A549 (cell line): Measurements from ENCODE around the gene ATG16L1. TPM values are rescaled to one million over a fixed set of nuclear protein-coding genes. Genes with fewer than 3 reads are reported as not detected.

Experiments
- ATAC-seq, 2 experiments: fragments of 200-7000 bp in 1 of 2; fragments of >200 bp in 1 of 2; cut with Nextera tagmentation in 1 of 2; cut with Tn5 transposase in 1 of 2; 3 replicates each; pipeline versions ENCODE4 v1.8.0 to v1.9.1; 2018 to 2020; ENCODE audit warnings: mild to moderate bottlenecking in 1 of 2, moderate library complexity in 1 of 2
- CTCF ChIA-PET: fragments of 300-600 bp; sonication (Branson Sonifier 250); formaldehyde crosslinking; extraction: SDS; loops from one replicate; lab custom pipeline; 2021; ENCODE audit warnings: antibody characterized with exemption, inconsistent platforms; lab: Yijun Ruan, JAX
- POLR2A ChIA-PET: fragments of 350-600 bp; formaldehyde crosslinking; extraction: SDS; loops from one replicate; lab custom pipeline; 2021; ENCODE audit warnings: antibody characterized with exemption, inconsistent platforms; lab: Yijun Ruan, JAX
- DNase-seq, 2 experiments: peaks; one replicate each; pipeline versions ENCODE4 v3.0.0 to v3.0.0-alpha.2; 2011 to 2016; ENCODE audit warnings: low read depth in 1 of 2, low spot score in 1 of 2
- FAIRE-seq: peaks from 2 replicates; lab custom pipeline; 2011; peaks lifted over from hg19 to GRCh38; lab: Jason Lieb, UNC
- H3K27ac ChIP-seq, 2 experiments: fragments of >200 bp; sonication (Bioruptor Twin); formaldehyde crosslinking; 3 replicates each; pipeline ENCODE4 v1.5.1; 2016 to 2017
- H3K4me1 ChIP-seq: fragments of >200 bp; sonication (Bioruptor Twin); formaldehyde crosslinking; 3 replicates; pipeline ENCODE4 v1.6.1; 2016
- H3K4me2 ChIP-seq: fragments of >200 bp; sonication (Bioruptor Twin); formaldehyde crosslinking; 3 replicates; pipeline ENCODE4 v1.6.1; 2016
- H3K4me3 ChIP-seq: fragments of >200 bp; sonication (Bioruptor Twin); formaldehyde crosslinking; 3 replicates; pipeline ENCODE4 v1.5.1; 2016
- H3K9me3 ChIP-seq: fragments of >200 bp; sonication (Bioruptor Twin); formaldehyde crosslinking; 3 replicates; pipeline ENCODE4 v1.6.1; 2016
- CBX2 ChIP-seq: fragments of 200-600 bp; sonication (generic); IDR thresholded peaks from 2 replicates; pipeline ENCODE4 v1.6.1; 2016; ENCODE audit warnings: low read depth, mild to moderate bottlenecking, borderline replicate concordance
- CHD2 ChIP-seq: fragments of 150-350 bp; IDR thresholded peaks from 2 replicates; pipeline ENCODE4 v1.6.1; 2014; ENCODE audit warnings: low read length; ENCODE audit not compliant: partially characterized antibody
- CHD4 ChIP-seq: fragments of 200-600 bp; sonication (generic); IDR thresholded peaks from 2 replicates; pipeline ENCODE4 v1.6.1; 2016; ENCODE audit warnings: antibody characterized with exemption, mild to moderate bottlenecking, borderline replicate concordance
- ELK1 ChIP-seq: fragments of 150-350 bp; IDR thresholded peaks from 2 replicates; pipeline ENCODE4 v1.6.1; 2014; ENCODE audit warnings: low read depth, mild to moderate bottlenecking, low read length
- FOSL2 ChIP-seq, 2 experiments: fragments of 450-650 bp in 1 of 2; fragments of >200 bp in 1 of 2; sonication (Bioruptor Twin) in 1 of 2; formaldehyde crosslinking; IDR thresholded peaks; 2 replicates each; pipeline versions ENCODE4 v1.5.0 to v1.6.1; 2016 to 2020; ENCODE audit warnings: mild to moderate bottlenecking in 1 of 2, moderate library complexity in 1 of 2
- GATA3 ChIP-seq: IDR thresholded peaks from 2 replicates; pipeline ENCODE4 v1.6.1; 2012; ENCODE audit warnings: borderline replicate concordance
- HDAC2 ChIP-seq: fragments of 200-600 bp; sonication (generic); IDR thresholded peaks from 2 replicates; pipeline ENCODE4 v1.6.1; 2016
- HOXB13 ChIP-seq: fragments of 250-450 bp; sonication (Bioruptor Pico); IDR thresholded peaks from 2 replicates; pipeline ENCODE4 v1.5.0; 2020; ENCODE audit warnings: low read depth, mild to moderate bottlenecking, moderate library complexity
- KDM1A ChIP-seq: fragments of 200-600 bp; sonication (generic); IDR thresholded peaks from 2 replicates; pipeline ENCODE4 v1.6.1; 2016; ENCODE audit warnings: low read depth, mild to moderate bottlenecking
- KDM5A ChIP-seq: fragments of 200-600 bp; sonication (generic); IDR thresholded peaks from 2 replicates; pipeline ENCODE4 v1.6.1; 2016; ENCODE audit warnings: antibody characterized with exemption, mild to moderate bottlenecking
- PHF8 ChIP-seq: fragments of 200-600 bp; sonication (generic); IDR thresholded peaks from 2 replicates; pipeline ENCODE4 v1.6.1; 2016; ENCODE audit warnings: low read depth, mild to moderate bottlenecking, antibody characterized with exemption, moderate library complexity, borderline replicate concordance
- POLR2AphosphoS2 ChIP-seq: conservative IDR thresholded peaks from 2 replicates; pipeline ENCODE4 v1.6.1; 2012; ENCODE audit warnings: low read length, improper control_type of control experiment, inconsistent platforms
- RARB ChIP-seq: fragments of 250-450 bp; sonication (Bioruptor Pico); IDR thresholded peaks from 2 replicates; pipeline ENCODE4 v1.8.0; 2021; ENCODE audit warnings: mild to moderate bottlenecking, moderate library complexity
- SREBF2 ChIP-seq: fragments of 450-650 bp; IDR thresholded peaks from 2 replicates; pipeline ENCODE4 v1.6.1; 2014; ENCODE audit warnings: mild to moderate bottlenecking, moderate library complexity
- ZNF302 ChIP-seq: fragments of 250-450 bp; sonication (Bioruptor Pico); IDR thresholded peaks from 2 replicates; pipeline ENCODE4 v1.9.0; 2021; ENCODE audit warnings: inconsistent platforms, mild to moderate bottlenecking, moderate library complexity
- ZSCAN20 ChIP-seq: fragments of 250-450 bp; sonication (Bioruptor Pico); IDR thresholded peaks from 2 replicates; pipeline ENCODE4 v1.8.0; 2022; ENCODE audit warnings: mild to moderate bottlenecking, moderate library complexity
- WGBS: methylation state at CpG from one replicate; pipeline ENCODE4 v1.1.6; 2017; ENCODE audit errors: missing lambda C conversion rate; 5-methylcytosine and 5-hydroxymethylcytosine counted together
- polyA plus RNA-seq, 4 experiments: library from polyadenylated mRNA; depleted of rRNA in 3 of 4; stranded (reverse); fragments of >200 nt; fragmentation: RNase III in 1 of 4; extraction: RNeasy Plus Mini Kit Qiagen cat#74134 plus additional on column Dnase treatment in 1 of 4; gene quantifications; 2 replicates in 3 of 4; 3 replicates in 1 of 4; pipeline ENCODE4 v1.2.3, GENCODE V29; 2011 to 2017
- TF ChIP-seq, protein P1 (sequence below): fragments of >200 bp; sonication (Bioruptor Twin); formaldehyde crosslinking; IDR thresholded peaks from 3 replicates; pipeline ENCODE4 v1.5.1; 2016
- TF ChIP-seq, protein P2 (sequence below): IDR thresholded peaks from 2 replicates; pipeline ENCODE4 v1.6.1; 2012
- TF ChIP-seq, protein P3 (sequence below): fragments of 450-650 bp; IDR thresholded peaks from 2 replicates; pipeline ENCODE4 v1.6.1; 2014; ENCODE audit warnings: antibody characterized with exemption

Gene ATG16L1
- polyA plus RNA-seq, 2 of the 4 experiments (the other 2 are of a cell fraction) = 45.1 to 70.9 TPM

- FAIRE-seq (no peak), ATAC-seq (no peak), DNase-seq (no peak)
- WGBS = 85% methylated on average over 5 of the region's 5 CpGs
- Histone ChIP-seq H3K27ac (no peak overlapping the region), H3K4me1 (no peaks in the 10 kb centered on the region), H3K4me3 (no peak overlapping the region), H3K9me3 (peaks cover 14% of the 10 kb centered on the region; the same call in 1 of the 3 replicates), H3K4me2 (no peak overlapping the region)
- ChIA-PET POLR2A (no interaction called here), CTCF (interaction anchor here (0.6 to 1.2 kb wide), 3 partner anchors 9 to 882 kb away, joined by 3 read pairs; partner anchors contain the start of gene ATG16L1)
- TF ChIP-seq CBX2 = no peak
- TF ChIP-seq FOSL2 (IDR thresholded peaks at IDR 0.05) = no peak
- TF ChIP-seq FOSL2 (CRISPR knock-in tag; IDR thresholded peaks at IDR 0.05) = no peak
- TF ChIP-seq CHD4 = no peak
- no peak for TF ChIP-seq ZSCAN20 (CRISPR knock-in tag)
These were observed 48.9 kb upstream of the ATG16L1 start for GRCh38 chr2:233202531-233202944.

GRCh38 chr2:233203060-233203459 is 48.4 kb upstream of the ATG16L1 start:
- ChIA-PET POLR2A (no interaction called here), CTCF (interaction anchor here (1.2 kb wide), 1 partner anchor 10 kb away, joined by 3 read pairs; no protein-coding TSS in a partner anchor)
- ATAC-seq (no peak), FAIRE-seq (no peak), DNase-seq (no peak)
- Histone ChIP-seq H3K4me2 (no peak overlapping the region), H3K27ac (no peak overlapping the region), H3K4me3 (no peak overlapping the region), H3K9me3 (peaks cover 14% of the 10 kb centered on the region; the same call in 1 of the 3 replicates), H3K4me1 (peaks cover under 1% of the 10 kb centered on the region; the same call in 2 of the 3 replicates)
- WGBS = 71% methylated on average over 5 of the region's 5 CpGs
- TF ChIP-seq GATA3 (no peak), POLR2AphosphoS2 (no peak), HDAC2 (no peak), HOXB13 (CRISPR knock-in tag) (no peak), CHD2 (no peak)
- TF ChIP-seq, protein P1, sequence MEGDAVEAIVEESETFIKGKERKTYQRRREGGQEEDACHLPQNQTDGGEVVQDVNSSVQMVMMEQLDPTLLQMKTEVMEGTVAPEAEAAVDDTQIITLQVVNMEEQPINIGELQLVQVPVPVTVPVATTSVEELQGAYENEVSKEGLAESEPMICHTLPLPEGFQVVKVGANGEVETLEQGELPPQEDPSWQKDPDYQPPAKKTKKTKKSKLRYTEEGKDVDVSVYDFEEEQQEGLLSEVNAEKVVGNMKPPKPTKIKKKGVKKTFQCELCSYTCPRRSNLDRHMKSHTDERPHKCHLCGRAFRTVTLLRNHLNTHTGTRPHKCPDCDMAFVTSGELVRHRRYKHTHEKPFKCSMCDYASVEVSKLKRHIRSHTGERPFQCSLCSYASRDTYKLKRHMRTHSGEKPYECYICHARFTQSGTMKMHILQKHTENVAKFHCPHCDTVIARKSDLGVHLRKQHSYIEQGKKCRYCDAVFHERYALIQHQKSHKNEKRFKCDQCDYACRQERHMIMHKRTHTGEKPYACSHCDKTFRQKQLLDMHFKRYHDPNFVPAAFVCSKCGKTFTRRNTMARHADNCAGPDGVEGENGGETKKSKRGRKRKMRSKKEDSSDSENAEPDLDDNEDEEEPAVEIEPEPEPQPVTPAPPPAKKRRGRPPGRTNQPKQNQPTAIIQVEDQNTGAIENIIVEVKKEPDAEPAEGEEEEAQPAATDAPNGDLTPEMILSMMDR = no peak
- TF ChIP-seq, protein P2, sequence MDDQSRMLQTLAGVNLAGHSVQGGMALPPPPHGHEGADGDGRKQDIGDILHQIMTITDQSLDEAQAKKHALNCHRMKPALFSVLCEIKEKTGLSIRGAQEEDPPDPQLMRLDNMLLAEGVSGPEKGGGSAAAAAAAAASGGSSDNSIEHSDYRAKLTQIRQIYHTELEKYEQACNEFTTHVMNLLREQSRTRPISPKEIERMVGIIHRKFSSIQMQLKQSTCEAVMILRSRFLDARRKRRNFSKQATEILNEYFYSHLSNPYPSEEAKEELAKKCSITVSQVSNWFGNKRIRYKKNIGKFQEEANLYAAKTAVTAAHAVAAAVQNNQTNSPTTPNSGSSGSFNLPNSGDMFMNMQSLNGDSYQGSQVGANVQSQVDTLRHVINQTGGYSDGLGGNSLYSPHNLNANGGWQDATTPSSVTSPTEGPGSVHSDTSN = no peak

DNA sequence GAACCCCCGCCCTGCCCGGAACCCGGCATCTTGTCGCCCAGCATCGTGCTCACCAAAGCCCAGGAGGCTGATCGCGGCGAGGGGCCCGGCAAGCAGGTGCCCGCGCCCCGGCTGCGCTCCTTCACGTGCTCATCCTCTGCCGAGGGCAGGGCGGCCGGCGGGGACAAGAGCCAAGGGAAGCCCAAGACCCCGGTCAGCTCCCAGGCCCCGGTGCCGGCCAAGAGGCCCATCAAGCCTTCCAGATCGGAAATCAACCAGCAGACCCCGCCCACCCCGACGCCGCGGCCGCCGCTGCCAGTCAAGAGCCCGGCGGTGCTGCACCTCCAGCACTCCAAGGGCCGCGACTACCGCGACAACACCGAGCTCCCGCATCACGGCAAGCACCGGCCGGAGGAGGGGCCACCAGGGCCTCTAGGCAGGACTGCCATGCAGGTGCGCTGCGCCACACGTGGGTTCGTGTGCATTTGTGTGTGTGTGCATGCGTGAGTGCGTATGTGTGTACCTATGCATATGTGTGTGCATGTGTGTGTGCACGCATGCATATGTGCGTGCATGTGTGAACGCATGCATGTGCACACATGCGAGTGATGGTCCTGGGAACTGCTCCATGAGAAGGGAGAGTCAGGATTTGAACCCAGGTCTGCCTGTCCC is 47.1 kb upstream of the ATG16L1 start:
- no peak overlapping the region for H3K4me2 ChIP-seq
- POLR2A ChIA-PET = no interaction called here
- CTCF ChIA-PET = no interaction called here
- H3K9me3 ChIP-seq = peaks cover 14% of the 10 kb centered on the region; the same call in 1 of the 3 replicates
- TF ChIP-seq GATA3 (no peak), RARB (CRISPR knock-in tag) (no peak), PHF8 (no peak), KDM1A (no peak), ZNF302 (no peak), ELK1 (no peak), CBX2 (no peak), SREBF2 (no peak), KDM5A (no peak)
- TF ChIP-seq, protein P3, sequence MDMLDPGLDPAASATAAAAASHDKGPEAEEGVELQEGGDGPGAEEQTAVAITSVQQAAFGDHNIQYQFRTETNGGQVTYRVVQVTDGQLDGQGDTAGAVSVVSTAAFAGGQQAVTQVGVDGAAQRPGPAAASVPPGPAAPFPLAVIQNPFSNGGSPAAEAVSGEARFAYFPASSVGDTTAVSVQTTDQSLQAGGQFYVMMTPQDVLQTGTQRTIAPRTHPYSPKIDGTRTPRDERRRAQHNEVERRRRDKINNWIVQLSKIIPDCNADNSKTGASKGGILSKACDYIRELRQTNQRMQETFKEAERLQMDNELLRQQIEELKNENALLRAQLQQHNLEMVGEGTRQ = no peak
- TF ChIP-seq, protein P2 = no peak
- TF ChIP-seq, all 56 proteins: peak for 0
- WGBS = 93% methylated on average over 28 of the region's 50 CpGs
- Histone ChIP-seq H3K4me1 (peaks cover 14% of the 10 kb centered on the region), H3K4me3 (no peak overlapping the region), H3K27ac (no peak overlapping the region)
- no peak for ATAC-seq
- DNase-seq = no peak
- FAIRE-seq = no peak
